ENCODE results near the gene ENG. TPM values are rescaled to one million over a fixed set of nuclear protein-coding genes. Genes with fewer than 3 reads are reported as not detected.
"Not testable (repeated sequence)": the region's sequence is repeated elsewhere in the genome, so short reads cannot be mapped to it uniquely, and the experiment has no call there.

ENG gene
- total RNA-seq, 1 donor from 2014 or later, result 10.5 TPM

DNA sequence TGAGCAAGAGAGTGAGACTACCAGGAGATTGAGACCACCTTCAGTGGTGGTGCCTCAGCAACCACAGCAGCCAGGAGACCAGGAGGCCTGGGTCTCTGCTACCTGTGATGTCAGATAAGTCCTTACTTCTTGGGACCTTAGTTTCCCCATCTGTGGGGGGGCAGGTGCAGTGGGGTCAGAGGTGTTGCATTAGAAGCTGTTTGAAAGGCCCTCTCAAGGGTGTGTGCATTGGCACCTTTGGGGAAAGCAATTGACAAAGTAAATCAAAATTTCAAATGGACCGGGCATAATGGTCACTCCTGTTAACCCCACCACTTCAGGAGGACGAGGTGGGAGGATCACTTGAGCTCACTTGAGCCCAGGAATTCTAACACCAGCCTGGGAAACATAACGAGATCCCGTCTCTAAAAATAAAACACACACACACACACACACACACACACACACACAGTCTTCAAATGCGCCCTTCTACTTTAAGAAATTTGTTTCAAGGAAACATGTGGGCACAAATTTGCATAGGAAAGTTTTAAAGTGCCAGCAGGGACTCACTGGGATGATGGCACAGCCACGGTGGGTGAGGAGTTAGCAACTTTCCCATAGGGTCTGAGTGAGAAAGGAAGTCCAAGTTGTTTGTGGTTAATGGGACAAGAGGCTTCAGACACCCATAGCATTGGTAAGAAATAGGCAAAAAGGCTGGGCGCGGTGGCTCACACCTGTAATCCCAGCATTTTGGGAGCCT, 24.4 kb upstream of the ENG start:
- no peak for DNase-seq (ENCODE audit: low read depth)

DNA sequence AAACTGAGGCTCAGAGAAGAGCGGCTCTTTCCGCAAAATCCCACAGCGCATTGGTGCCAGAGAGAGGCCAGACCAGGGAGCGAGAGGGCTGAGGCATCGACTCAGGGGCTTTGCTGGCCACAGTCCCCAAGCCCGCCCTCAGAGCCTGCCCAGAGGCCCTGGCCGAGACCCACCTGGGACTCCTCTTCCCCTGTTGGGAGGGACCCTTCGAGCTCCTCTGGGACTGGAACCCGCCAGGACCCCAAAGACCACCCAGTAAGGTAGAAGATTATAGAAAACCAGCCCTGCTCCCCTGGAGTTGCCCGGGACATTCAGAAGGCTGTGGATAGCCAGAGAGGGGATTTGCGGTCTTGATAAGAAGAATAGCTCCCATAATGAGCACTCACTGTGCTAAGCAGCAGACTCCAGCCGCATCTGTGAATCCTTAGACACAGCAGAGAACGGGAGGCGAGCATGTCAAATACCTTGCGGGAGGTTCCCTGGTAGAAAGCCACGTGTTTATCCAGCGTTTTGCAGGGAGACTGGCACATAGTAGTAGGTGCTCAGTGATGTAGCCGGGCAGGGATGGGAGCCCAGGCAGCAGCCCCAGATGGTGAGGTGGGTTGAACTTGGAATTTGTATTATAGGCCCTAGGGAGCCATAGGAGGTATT, 23.7 kb upstream of the ENG start:
- no peak for DNase-seq (ENCODE audit: low read depth)

GRCh38 chr9:127877566-127877998, 23.1 kb upstream of the ENG start, which contains the start of gene AK1:
Gene AK1 (minus strand): TSS chr9:127877675. CDS start chr9:127874617, 3,058 bp downstream.
- peak; percentile 84 for DNase-seq (ENCODE audit: low read depth)

- DNase-seq (ENCODE audit: low read depth), result no peak
Measured at GRCh38 chr9:127876764-127877562, 22.5 kb upstream of the ENG start.

GRCh38 chr9:127876026-127876763, 21.7 kb upstream of the ENG start:
- DNase-seq (ENCODE audit: low read depth), result peak; percentile 95

DNA sequence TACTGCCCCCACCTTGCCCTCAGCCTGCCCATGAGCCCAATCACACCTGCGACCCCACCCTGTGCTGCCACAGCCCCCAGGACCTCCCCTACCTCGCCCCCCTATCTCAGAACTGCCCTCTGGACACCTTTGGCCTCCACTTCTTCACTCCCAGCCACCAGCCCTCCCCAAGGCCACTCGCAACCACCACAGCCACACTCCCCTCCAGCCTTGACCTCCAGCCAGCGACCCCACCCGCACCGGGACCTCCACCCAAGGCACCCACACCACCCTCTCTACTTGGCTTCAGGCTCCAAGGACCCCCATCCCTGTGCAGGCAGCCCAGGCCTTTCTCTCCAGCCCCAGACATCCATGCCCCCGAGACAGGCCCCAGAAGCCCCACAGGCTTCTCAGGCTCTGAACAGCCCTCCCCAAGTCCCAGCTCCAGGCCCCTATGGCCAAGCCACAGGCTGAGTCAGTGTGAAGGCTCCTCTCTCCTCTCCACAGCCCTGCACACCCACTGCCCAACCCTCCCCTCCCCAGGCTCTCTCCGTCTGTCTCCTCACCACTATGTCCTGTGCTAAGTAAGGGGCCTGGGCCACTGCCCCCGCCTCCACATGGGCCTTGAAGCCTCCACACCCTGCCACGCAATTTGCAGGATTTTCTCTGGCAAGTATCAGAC, 21.0 kb upstream of the ENG start:
- DNase-seq (ENCODE audit: low read depth), result peak; percentile 93

DNA sequence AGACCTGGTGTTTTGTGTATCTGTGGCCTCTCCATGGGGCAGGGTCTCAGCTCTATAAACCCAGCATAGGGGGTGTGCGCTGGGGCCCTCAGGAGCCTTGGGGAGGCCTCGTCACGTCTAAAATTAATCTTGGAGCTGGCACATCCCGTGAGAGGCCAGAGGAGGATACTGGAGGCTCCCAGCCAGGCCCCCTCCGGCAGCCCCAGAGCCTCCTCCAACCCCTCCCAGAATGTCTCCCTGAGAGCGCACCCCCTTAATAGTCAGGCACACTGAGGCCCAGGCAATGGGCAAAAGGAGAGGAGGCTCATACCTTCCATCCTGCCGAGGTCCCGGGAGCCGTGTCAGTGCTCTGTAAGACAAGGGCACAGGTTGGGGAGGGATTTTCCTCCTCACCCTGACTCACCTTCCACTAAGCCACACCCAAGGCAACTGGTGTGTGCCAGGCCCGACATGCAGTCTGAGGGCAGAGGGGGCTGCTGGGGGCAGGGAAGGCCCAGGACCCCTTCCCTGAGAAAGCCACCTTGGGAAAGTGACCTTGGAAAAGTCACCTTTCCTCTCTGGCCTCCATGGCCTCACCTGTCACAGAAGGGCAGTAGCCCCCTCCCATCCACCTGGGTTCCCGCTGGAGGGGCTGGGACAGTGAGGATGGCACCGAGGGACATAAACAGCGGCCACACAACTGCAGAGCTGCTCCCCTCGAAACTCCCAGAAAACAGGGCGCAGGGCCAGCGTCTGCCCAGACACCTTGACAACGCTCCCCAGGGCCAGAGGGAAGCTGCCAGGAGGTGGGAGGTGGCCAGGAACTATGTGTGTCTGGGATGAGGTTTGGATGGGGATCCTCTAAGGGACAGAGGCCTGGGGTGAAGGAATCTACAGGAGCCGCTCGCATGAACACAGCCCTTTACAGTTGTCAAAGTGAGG, 20.1 kb upstream of the ENG start:
- no peak for DNase-seq (ENCODE audit: low read depth)

- DNase-seq (ENCODE audit: low read depth), result peak; percentile 82
Measured at GRCh38 chr9:127873886-127874285, 19.4 kb upstream of the ENG start.

GRCh38 chr9:127873223-127873691, 18.8 kb upstream of the ENG start:
- DNase-seq (ENCODE audit: low read depth), result no peak

- no peak for DNase-seq (ENCODE audit: low read depth)
Measured at GRCh38 chr9:127872369-127873222, 18.1 kb upstream of the ENG start.

- DNase-seq (ENCODE audit: low read depth), result no peak
Measured at GRCh38 chr9:127871531-127871930, 17.1 kb upstream of the ENG start.

DNA sequence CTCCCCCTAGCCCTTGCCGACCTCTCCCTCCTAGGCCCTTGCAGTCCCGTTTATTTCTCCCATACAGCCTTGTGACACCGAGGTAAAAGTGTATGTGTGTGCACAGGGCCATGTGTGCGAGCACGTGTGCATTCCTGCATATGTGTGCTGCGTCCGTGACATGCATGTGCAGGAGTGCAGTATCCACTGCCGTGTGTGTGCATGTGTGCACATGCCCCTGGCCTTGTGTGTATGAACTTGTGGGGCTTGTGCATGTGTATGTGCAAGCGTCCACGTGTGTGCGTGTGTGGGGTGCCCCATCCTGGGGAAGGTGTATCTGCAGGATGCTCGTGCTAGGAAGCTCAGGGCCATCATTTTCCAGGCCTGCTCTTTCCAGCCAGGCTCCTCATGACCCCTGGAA, 16.4 kb upstream of the ENG start:
- no peak for DNase-seq (ENCODE audit: low read depth)

- DNase-seq (ENCODE audit: low read depth), result not testable (repeated sequence)
Measured at GRCh38 chr9:127870153-127870491, 15.7 kb upstream of the ENG start.

DNA sequence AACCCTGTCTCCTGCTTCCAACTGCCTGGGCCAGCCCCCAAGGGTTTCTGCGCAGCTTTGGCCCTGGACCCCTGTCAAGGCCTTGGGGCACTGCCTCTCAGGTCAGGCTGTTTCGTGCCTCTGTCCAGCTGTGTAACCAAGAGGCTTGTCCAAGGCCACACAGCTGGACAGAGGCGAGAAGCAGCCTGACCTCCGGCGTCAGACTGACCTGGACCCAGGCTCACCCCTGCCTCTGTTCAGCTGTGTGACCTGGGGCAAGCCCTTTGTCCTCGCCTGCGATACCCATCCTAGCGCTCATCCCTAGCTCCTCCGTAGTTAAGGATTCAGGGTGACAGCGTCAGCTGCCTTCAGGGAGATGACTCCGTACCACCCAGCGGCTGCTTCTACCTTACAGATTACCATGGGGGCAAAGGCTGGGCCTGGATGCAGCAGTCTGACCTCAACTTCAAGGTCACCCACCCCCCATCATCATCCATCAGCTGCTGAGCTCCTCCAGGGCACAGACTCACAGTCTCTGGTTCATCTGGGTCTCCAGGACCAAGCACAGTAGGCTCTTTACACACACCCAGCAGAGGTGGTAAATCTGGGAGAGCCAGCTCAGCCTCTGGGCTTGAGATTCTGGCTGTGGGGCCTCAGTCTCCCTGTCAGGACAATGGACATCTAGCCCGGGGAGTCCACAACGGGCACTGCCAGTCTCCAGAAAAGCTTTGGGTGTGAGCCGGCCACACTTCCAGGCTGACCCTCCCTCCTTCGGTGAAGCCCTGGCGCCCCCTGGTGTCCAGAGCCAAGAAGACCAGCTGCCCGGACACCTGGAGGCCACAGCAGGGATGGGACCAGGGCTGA, 15.1 kb upstream of the ENG start:
- peak; percentile 85 for DNase-seq (ENCODE audit: low read depth)

GRCh38 chr9:127868278-127868902, 13.9 kb upstream of the ENG start:
- DNase-seq (ENCODE audit: low read depth), result no peak

DNA sequence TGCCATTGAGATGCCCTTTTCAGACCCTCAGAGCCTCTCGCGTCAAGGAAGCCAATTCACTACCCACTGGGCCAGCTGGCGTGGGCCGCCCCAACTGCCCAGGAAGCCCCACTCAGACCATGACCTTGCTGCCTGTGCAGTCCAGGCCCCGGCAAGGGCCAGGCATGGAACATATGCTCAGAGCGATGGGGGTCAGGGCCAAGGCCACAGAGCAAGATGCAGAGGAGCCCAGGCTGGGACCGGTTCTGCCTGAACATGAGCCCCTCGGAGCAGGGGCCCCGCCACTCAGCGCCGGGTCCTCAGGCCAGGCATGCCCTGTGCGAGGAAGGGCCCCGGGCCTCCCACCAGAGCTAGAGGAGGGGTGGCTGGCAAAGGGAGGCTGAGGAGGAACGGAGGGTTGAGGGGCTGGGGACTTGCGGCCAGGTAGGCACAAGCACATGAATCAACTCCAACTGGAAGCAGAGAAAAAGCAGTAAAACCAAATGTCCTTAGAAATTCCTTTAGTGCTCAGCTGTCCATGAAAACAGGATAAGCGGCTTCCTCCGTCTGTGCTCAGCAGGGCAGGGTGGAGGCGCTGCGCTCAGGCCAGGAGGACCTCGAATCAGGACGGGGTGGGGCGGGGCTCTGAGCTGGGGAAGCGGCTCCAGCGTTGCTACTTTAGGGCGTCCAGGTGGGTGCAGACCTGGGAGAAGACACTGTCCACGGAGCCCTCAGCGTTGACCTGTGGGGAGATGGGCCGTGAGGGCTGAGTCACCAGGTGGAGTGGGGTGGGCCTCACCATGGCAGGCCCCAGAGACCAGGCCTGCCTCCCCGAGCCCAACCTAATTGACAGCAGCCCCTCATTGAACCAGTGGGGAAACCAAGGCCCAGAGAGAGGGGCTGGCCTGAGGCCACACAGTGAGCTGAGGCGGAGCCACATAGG, 13.2 kb upstream of the ENG start:
- no peak for DNase-seq (ENCODE audit: low read depth)

All from myocyte (in vitro differentiated cells).